HG03280 (cell line): ENCODE measurements around the gene SLC6A19.
"Not testable (repeated sequence)": the region's sequence is repeated elsewhere in the genome, so short reads cannot be mapped to it uniquely, and the experiment has no call there.

Experiments used
- ATAC-seq: cut with Tn5 transposase; IDR thresholded peaks from one replicate; pipeline ENCODE4 v1.9.1; 2021; ENCODE audit warnings: mild to moderate bottlenecking, moderate library complexity; ENCODE audit not compliant: unreplicated experiment

The SLC6A19 gene

DNA sequence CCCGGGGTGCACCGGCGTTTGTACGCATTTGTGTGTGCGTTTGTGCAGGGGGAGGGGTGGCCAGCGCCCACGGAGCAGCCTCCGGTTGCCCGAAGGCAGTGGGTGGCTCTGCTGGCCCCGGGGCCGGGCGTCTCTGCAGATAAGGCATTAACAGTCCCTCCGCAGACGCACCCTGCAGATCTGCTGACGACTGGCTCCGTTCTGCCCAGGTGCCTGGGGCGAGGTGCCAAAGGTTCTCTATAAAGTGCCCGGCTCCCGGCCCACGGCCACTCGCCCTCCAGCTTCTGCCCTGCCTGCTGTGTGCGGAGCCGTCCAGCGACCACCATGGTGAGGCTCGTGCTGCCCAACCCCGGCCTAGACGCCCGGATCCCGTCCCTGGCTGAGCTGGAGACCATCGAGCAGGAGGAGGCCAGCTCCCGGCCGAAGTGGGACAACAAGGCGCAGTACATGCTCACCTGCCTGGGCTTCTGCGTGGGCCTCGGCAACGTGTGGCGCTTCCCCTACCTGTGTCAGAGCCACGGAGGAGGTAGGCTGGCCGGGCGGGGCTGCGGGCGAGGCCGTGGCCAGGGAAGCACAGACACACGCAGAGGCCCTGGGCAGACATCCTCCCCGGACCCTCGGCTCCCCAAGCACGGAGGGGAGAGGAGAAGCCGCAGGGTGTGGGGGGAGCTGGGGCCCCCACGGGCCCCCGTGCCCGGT lies at the start of gene SLC6A19:
TSS of gene SLC6A19 (plus strand) at position 269 of the 699 bp plus-strand sequence. CDS start at position 325, 56 bp downstream.
- no peak for ATAC-seq

DNA sequence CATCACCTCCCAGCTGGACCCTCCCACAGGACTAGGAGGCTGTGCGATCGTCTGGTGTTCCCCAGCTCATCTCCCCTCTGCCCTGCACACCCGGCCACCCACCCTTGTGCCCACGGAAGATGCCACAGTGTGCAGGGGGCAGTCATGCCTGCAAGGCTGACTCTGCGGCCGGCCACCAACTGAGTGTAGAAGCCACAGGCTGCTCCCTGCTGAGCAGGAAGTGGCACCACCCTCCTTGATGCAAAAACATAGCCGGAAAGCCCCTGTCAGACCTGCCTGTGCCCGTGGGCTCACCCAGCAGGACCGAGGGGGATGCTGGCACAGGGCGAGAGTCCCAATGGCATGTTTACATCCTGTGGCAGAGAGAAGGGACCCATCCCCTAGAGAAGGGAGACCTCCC lies 49.2 kb upstream of the SLC6A19 start:
- ATAC-seq, result no peak

DNA sequence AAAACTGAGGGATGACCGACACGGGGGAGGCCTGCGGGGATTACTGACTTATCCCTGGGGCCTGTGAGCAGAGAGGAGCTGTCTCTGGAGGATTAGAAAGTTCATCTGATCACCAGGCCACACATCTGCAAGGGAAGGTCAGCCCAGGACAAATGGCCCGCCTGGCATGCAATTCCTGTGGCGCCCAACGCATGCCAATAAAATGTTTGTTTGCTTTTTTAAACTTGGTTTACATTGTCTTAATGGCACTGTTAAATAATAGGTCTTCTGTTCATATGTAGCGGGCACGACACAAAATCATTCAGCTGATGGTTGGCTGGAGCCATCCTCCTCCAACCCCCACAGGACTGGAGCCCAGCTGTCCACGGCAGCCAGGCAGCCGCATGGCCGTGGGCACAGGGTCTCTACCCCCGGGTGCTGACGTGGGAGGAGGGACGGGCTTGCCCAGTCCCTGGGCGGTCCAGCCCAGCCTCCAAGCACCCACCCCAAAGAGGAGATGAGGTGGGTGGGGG lies 48.6 kb upstream of the SLC6A19 start:
- ATAC-seq, result no peak

DNA sequence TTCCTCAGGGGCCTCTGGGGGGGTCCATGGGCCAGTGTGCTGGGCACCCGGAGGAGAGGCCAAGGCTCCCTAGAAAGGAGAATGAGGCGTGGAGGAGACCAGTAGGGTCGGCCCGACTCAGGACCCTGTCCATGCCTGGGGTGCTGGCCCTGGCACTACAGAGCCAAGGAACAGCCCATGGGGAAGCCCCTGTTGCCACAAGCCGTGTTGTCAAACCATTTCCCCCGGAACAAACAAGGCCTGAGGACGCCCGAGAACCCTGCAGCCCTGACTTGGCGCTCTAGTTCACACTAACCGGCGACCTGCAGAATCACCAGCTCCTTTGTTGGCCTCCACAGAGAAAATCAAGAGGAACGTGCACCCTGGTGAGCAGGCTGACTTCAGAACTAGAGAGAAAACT lies 48.0 kb upstream of the SLC6A19 start:
- no peak for ATAC-seq

DNA sequence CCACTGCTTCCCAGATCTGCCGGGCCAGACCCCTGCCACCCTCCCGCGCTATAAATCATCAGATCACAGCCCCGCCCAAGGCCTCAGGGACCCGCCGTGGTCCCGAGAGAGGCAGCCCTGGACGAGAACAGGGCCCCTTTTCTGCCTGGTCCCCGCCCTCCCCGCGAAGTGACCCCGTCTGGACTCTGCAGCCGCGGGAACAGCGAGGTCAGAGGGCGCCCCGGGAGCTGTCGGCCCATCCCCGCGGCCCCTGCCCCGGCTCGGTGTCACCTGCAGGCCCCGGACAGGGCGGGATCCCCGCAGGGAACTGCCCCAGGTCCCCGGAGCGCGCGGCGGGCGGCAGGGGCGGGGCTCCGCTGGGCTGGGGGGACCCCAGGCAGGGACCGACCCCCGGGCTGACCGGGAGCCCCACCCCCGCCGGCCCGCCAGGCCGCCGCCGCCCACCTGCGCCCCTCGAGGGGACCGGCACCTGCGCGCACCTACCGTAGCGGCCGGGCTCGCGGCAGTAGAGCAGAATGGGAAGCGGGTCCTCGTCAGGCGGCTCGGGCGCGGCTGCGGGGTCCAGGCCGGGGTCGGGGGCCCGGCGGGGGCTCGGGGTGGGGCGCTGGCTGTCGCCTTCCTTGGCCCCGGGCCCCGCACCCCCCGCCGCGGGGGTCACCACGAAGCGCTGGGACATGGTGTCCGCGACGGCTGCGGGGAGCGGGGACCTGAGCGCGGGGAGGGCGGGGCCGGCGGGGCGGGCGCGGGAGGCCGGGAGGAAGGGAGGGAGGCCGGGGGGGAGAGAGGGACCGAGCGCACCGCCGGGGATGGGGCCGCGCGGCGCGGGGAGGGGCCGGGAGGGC lies 46.0 kb upstream of the SLC6A19 start:
- no peak for ATAC-seq

DNA sequence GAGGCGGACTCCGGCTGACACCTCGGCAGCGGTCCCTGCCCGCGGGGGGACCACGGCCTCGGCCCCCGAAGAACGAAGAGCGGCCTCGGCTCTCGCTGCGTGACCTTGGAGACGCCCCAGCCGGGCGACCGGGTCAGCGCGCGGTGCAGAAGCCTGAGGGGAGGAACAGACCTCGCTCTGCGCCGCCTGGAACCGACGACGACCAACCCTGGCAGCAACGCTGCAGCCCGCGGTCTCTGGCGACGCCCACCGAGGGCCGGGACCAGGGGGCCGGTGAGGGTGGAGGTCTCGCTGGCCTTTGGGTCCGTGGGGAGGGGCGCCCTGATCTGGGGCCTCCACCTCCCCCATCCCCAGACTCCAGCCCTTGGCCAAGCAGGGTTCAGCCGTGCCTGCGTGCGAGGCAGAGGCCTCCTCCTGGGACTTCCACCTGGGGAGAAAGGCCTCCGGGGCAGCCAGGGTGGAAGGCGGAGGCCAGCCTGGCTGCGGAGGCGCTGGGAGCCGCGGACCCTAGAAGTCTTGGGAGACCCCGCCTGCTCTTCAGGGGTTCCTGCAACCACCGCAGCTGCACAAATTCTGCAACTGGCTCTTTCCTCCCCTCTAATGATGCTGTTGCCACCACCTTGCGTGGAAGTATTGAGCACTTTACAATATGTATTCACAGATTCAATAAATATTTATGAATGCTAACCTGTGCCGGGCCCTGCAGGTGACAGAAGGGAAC lies 45.2 kb upstream of the SLC6A19 start:
- ATAC-seq, result no peak

DNA sequence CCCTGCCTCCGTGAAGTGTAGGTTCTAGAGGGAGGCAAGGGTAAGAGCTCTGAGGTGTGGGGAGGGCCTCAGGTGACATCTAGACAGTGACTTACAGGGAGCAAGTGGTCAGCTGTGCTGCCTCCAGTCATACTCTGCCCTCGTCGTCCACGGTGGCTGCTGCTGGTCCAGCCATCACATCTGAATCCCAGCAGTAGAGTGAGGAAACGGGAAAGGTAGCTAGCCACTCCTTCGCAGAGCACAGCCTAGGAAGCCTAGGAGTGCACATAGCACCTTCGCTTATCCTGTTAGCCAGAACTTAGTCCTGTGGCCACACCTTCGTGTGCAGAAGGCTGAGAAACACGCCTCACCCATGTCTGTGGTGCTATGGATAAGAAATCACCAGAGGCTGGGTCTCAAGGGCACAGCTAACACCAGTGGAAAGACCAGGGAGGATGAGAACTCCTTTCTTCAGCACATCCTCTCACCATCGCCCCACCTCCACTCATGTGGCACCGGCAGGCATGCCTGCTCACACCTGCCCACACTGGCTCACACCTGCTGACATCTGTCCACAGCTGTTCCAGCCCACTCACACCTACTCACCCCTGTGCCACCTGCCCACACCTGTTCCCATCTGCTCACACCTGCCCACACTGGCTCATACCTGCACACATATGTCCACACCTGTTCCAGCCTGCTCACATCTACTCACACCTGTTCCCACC lies 44.5 kb upstream of the SLC6A19 start:
- ATAC-seq, result no peak

DNA sequence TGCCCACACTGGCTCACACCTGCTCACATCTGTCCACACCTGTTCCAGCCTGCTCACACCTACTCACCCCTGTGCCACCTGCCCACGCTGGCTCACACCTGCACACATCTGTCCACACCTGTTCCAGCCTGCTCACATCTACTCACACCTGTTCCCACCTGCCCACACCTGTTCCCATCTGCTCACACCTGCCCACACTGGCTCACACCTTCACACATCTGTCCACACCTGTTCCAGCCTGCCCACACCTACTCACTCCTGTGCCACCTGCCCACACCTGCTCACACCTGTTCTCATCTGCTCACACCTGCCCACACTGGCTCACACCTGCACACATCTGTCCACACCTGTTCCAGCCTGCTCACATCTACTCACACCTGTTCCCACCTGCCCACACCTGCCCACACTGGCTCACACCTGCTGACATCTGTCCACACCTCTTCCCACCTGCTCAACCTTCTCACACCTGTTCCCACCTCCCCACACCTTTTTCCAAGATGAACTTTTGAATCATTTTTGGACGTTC lies 43.9 kb upstream of the SLC6A19 start:
- ATAC-seq, result not testable (repeated sequence)

DNA sequence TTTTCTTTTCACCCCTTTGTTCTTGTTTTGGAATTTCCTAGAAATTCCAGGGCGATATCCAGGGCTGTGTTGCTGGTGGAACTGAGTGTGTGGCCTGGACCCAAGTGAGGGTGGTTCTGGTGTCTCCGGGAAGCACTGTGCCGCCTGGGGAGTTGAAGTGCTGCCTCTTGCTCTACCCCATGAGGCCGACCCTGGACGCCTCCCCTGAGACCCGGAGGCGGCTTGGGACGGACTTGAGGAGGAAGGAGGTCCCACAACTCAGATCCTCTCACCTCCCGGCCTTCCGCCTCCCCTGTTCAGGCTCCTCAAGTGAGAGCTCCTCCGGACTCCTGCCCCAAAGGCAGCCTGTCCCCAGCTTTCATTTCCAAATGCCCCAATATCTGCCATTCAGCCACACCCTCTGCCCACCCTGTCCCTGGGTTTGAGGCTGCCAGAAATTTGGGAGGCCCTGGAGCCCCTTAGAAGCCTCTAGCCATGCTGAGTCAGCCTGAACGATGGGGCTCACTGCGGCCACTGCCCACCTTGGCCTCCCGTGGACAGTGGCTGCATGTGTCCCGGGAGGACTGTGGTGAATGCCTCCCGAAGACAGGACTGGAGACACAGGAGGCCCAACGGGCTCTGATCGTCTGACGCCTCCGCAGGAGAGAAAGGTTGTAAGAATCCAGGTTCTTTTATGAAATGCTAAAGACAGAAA lies 42.6 kb upstream of the SLC6A19 start:
- no peak for ATAC-seq

DNA sequence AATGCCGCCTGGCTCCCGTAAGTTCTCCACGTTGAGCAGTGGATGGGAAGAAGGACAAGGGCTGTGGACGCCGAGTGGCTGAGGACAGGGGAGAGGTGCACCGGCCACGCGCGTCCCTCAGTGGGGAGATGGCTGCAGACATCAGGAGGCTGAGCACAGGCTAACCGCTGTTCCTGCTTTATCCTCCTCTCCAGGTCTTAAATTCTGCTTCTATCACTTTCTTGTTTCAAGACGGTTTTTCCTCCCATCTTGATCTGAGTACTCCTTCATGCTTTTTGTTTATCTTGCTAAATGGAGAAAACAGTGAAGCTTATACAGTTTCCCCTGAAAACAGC lies 42.1 kb upstream of the SLC6A19 start:
- no peak for ATAC-seq

DNA sequence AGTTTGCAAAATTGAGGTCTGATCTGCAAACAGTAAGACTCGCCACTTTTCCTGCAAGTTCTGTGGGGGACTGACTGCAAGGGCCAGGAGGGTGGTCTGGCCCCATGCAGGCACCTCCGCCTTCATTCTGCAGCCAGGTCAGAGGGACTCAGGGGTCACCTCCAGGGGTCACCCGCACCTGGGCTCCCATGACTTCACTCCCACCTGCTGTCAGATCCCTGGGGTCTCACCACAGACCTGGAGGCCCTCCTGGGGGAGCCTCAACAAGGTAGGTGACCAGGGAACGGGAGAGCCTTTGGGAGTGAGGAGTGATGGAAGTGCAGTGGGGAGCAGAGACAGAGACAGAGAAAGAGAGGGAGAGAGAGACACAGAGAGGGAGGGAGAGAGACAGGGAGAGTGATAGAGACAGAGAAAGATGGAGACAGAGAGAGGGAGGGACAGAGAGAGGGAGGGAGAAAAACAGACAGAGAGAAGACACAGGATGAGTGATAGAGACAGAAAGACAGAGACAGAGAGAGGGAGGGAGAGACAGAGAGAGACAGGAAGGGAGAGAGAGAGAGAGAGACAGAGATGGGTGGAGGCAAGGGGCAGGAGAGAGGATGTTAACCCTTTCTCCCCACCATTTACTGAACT lies 41.5 kb upstream of the SLC6A19 start:
- no peak for ATAC-seq

DNA sequence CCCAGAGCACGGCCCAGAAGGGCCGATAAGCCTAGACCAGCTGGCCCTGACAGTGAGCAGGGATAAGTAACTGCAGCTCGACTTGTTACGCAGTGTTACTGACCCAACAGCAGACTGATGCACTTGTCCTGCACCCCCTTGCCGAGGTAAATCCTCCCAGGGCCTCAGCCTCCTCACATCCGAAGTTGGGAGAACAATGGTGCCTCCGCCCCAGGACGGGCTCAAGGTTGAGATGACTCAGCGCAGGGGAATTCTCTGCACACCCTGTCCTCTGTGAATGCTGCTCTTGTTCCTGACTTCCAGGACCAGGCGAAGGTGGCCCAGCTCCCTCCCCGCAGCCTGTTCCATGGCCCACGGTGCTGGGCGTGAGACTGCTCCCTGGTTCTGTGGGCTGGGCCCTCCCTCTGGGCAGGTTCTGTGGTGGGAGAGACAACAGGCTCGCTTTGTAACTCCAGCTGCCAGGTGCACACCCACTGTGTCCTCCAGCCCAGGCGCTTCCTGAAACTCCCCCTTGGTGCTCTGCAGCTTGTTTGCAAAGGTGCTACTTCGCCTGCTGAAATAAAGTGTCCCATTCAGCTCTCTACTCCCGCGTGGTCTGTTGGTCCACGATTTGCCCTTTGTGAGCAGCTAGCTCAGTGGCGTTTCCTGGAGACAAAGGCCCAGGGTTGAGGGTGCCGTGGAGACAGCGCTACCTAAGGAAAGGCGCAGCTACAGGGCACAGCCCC lies 40.1 kb upstream of the SLC6A19 start:
- no peak for ATAC-seq

DNA sequence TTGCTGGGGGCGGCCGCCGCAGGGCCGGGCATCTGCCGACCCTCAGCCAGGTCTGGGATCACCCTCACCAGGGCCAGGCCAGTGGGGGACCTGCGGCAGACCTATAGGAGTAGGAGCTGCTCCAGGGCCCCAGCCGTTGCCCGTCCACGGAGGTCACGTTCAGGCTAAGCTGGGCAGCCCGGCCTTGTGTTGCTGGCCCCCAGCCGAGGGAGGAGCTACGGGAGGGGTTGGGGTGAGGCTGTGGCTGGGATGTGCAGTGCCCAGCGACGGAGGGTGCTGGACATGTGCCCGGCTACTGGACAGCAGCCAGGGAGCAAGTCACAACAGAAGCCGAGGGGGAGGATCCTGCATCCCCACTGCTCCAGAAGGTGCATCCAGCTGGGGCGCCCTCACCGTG lies 39.6 kb upstream of the SLC6A19 start:
- no peak for ATAC-seq

DNA sequence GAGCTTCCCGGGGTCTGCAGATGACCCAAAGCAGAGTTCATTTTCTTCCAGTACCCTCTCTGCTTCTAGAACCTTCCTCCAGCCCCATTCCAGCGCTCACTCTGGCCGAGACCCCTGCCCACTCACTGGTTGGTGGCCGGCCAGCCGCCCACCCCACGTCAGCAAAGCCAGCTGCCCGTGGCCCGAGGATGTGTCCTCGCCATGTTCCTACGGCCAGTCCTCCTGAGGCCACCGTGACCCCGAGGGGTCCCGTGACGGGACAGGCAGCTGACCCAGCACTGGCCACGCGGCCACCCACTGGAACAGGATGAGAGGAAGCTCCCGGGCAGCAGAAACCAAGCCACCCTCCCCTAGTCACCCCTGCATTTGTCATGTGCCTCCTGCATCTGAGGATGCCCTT lies 39.1 kb upstream of the SLC6A19 start:
- ATAC-seq, result no peak

DNA sequence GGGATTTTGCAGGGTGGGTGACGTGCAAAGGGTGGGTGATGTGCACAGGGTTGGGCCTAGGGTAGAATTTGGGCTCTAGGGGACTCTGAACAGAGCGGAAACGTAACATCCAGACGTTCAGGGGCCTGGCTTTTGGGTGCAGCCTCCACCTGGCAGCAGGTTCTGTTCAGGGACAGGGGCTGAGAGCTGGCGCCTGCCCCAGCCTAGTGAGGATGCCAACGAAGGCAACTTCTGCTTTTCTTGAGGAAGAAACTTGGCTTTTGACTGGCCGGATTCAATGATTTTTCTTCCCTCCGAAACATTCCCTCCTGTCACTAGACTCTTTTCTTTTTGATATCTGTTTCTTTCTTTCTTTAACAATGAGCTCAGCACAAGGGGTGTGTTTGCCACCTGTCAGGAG lies 38.6 kb upstream of the SLC6A19 start:
- ATAC-seq, result no peak

DNA sequence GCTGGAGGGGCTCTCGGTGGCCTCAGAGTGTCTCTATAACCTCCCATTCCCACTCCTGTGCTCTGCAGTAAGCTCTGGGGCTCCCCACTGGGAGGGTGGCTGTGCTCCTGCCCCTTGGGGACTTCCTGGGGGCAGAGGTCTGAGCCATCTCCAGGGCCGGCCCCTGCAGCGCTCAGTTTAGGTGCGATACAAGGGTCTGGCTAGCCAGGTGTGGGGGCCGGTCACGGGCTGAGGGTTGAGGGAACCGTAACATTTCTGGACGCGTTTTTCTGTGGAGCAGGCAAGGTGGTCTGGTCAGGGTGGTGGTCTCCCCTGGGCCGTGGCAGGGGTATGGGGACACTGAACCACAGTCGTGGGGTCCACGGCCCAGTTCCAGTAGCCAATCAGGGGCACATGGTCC lies 38.0 kb upstream of the SLC6A19 start:
- ATAC-seq, result no peak

DNA sequence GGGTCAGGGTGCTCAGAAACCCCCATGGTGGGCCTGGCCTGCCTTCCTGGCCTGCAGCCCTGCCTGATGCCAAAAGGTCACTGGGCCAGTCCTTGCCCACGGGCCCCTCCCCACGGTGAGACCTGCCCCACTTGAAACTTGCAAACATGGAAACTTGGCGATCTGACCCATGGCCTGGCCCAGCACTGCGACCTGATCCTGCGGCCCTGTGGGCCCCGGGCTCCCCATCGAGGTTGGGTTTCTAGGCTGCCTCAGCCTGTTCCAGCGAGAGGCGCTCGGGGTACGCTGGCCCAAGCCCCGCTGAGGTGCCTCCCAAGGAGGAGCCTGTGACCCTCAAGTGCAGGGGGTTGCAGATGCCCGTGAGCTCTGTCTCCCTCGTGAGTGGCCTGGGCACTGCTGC lies 37.5 kb upstream of the SLC6A19 start:
- ATAC-seq, result no peak

DNA sequence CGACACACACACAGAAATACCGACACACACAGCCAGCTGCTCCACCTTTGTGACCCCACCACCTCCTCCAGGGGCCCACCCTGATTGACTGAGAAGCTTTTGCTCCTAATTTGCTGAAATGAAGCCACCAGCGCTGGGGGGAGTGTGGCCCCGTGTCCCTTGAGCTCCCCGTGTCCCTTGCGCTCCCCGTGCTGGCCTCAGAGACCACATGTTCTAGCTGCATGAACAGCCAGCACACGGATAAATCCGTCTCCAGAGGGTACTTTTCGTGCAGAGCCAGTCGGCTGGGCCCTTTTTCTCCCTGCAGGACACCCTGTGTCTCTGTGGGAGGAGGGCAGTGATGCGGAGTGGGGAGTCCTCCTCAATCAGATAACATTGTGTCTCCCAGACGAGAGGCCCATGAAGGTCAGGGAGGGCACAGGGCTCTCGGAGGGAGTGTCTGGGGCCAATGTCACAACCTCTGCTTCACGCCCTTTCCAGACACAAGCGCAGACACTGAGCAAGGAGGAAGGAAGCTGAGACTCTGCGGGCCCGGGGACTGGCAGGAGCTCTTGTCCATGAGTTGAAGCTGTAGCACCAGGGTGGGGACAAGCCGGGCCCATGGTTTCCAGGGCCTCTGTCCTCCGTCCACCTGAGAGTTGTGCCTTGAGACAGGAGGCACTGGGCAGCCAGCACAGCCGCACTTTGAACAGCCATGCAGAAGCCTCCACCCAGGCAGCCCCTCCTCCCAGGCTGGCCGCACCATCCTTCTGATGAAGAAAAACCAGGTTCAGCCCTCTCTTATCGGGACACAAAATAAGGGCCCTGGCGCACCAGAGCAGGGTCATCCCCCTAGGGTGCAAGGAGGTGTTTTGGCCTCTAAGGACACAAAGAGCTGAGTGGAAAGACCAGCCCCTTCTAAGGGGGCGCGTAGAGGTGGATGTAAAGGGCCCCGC lies 36.4 kb upstream of the SLC6A19 start:
- ATAC-seq, result no peak
